Liver (tissue), 9 donors: Measurements from ENCODE around the gene TPRKB. TPM values are rescaled to one million over a fixed set of nuclear protein-coding genes. Genes with fewer than 3 reads are reported as not detected.
"Not testable (repeated sequence)": the region's sequence is repeated elsewhere in the genome, so short reads cannot be mapped to it uniquely, and the experiment has no call there.

Source experiments
- DNase-seq: peaks from one replicate; pipeline ENCODE4 v3.0.0-alpha.2; 2017; ENCODE audit warnings: low spot score
- H3K27ac ChIP-seq, 2 donors: one replicate each; pipeline ENCODE4 v1.7.0; 2013; ENCODE audit warnings: inconsistent platforms in 2 of 2, low read length in 2 of 2, control low read depth in 1 of 2, low read depth in 1 of 2, mild to moderate bottlenecking in 1 of 2
- H3K27me3 ChIP-seq, 4 donors: one replicate each; pipeline versions ENCODE4 v1.6.1 to v1.7.0; 2013; ENCODE audit warnings: low read length in 3 of 4, inconsistent platforms in 1 of 4, mild to moderate bottlenecking in 1 of 4, moderate library complexity in 1 of 4; ENCODE audit not compliant: control insufficient read depth in 4 of 4, insufficient read depth in 4 of 4
- H3K36me3 ChIP-seq, 4 donors: one replicate each; pipeline versions ENCODE4 v1.6.1 to v1.7.0; 2013; ENCODE audit warnings: low read length in 3 of 4, mild to moderate bottlenecking in 3 of 4, low read depth in 1 of 4, moderate library complexity in 1 of 4; ENCODE audit not compliant: control insufficient read depth in 4 of 4, insufficient read depth in 3 of 4
- H3K4me1 ChIP-seq, 4 donors: one replicate each; pipeline versions ENCODE4 v1.6.1 to v1.7.0; 2013; ENCODE audit warnings: low read length in 3 of 4, mild to moderate bottlenecking in 3 of 4, moderate library complexity in 1 of 4; ENCODE audit not compliant: control insufficient read depth in 4 of 4, insufficient read depth in 4 of 4
- H3K4me3 ChIP-seq, 3 donors: one replicate each; pipeline versions ENCODE4 v1.6.1 to v1.7.0; 2013; ENCODE audit warnings: low read length in 3 of 3, control low read depth in 1 of 3, low read depth in 1 of 3, mild to moderate bottlenecking in 1 of 3
- H3K9ac ChIP-seq, 2 donors: one replicate each; pipeline ENCODE4 v1.7.0; 2013; ENCODE audit warnings: low read length in 2 of 2, mild to moderate bottlenecking in 2 of 2, moderate library complexity in 2 of 2, control low read depth in 1 of 2, low read depth in 1 of 2
- H3K9me3 ChIP-seq, 4 donors: one replicate each; pipeline versions ENCODE4 v1.6.1 to v1.7.0; 2013; ENCODE audit warnings: low read length in 3 of 4; ENCODE audit not compliant: control insufficient read depth in 4 of 4
- FOXA2 ChIP-seq: IDR thresholded peaks from 2 replicates; pipeline ENCODE4 v1.6.1; 2016; ENCODE audit warnings: antibody characterized with exemption
- GABPA ChIP-seq, 2 donors: IDR thresholded peaks in 1 of 2; conservative IDR thresholded peaks in 1 of 2; 2 replicates each; pipeline ENCODE4 v1.6.1; 2016; ENCODE audit warnings: antibody characterized with exemption in 2 of 2, mild to moderate bottlenecking in 1 of 2, moderate library complexity in 1 of 2
- HNF4A ChIP-seq, 2 donors: conservative IDR thresholded peaks; 2 replicates each; pipeline ENCODE4 v1.6.1; 2016; ENCODE audit warnings: antibody characterized with exemption in 2 of 2, mild to moderate bottlenecking in 2 of 2
- HNF4G ChIP-seq: IDR thresholded peaks from 2 replicates; pipeline ENCODE4 v1.6.1; 2016; ENCODE audit warnings: antibody characterized with exemption
- JUND ChIP-seq, 2 donors: IDR thresholded peaks; 2 replicates each; pipeline ENCODE4 v1.6.1; 2016; ENCODE audit warnings: antibody characterized with exemption in 2 of 2
- NR2F2 ChIP-seq: IDR thresholded peaks from 2 replicates; pipeline ENCODE4 v1.6.1; 2016; ENCODE audit warnings: antibody characterized with exemption
- RXRA ChIP-seq, 2 donors: IDR thresholded peaks; 2 replicates each; pipeline ENCODE4 v1.6.1; 2017 to 2018; ENCODE audit warnings: antibody characterized with exemption in 2 of 2, mild to moderate bottlenecking in 1 of 2
- SP1 ChIP-seq: IDR thresholded peaks from 2 replicates; pipeline ENCODE4 v1.6.1; 2018; ENCODE audit warnings: antibody characterized with exemption, mild to moderate bottlenecking
- TAF1 ChIP-seq: conservative IDR thresholded peaks from 2 replicates; pipeline ENCODE4 v1.6.1; 2016; ENCODE audit warnings: antibody characterized with exemption, mild to moderate bottlenecking
- YY1 ChIP-seq: IDR thresholded peaks from 2 replicates; pipeline ENCODE4 v1.6.1; 2016; ENCODE audit warnings: antibody characterized with exemption, mild to moderate bottlenecking
- WGBS: extraction: QIAGEN DNeasy Blood & Tissue Kit; methylation state at CpG from one replicate; pipeline ENCODE4 v1.1.7; 2013; 5-methylcytosine and 5-hydroxymethylcytosine counted together
- polyA plus RNA-seq, 2 donors: library from polyadenylated mRNA; stranded (reverse) in 1 of 2; unstranded in 1 of 2; fragments of 200-250 nt in 1 of 2; fragments of >200 nt in 1 of 2; fragmentation: Nextera tagmentation in 1 of 2; extraction: Ambion mirVana in 1 of 2; gene quantifications; one replicate each; pipeline versions ENCODE4 v1.2.1 to v1.2.3, GENCODE V29; 2013 to 2015
- total RNA-seq, 2 donors: library from RNA; depleted of rRNA; stranded (reverse); fragments of >200 nt; gene quantifications; one replicate each; pipeline ENCODE4 v1.2.3, GENCODE V29; 2014
- TF ChIP-seq, protein P1 (sequence below): IDR thresholded peaks from 2 replicates; pipeline ENCODE4 v1.6.1; 2016; ENCODE audit warnings: antibody characterized with exemption
- TF ChIP-seq, protein P2 (sequence below): IDR thresholded peaks from 2 replicates; pipeline ENCODE4 v1.6.1; 2016; ENCODE audit warnings: antibody characterized with exemption
- TF ChIP-seq, protein P3 (sequence below): fragments of 150-350 bp; IDR thresholded peaks from 2 replicates; pipeline ENCODE4 v1.5.1; 2017; ENCODE audit warnings: improper control_type of control experiment, low read depth, low read length; ENCODE audit not compliant: missing input control
- donor health status: healthy.
- donor health status: healthy.
- donor health status: healthy.
- donor health status: healthy.
- donor health status: healthy.

The TPRKB gene
- total and polyA plus RNA-seq, 4 donors = 16.2 to 27.7 (median 17.0) TPM

DNA sequence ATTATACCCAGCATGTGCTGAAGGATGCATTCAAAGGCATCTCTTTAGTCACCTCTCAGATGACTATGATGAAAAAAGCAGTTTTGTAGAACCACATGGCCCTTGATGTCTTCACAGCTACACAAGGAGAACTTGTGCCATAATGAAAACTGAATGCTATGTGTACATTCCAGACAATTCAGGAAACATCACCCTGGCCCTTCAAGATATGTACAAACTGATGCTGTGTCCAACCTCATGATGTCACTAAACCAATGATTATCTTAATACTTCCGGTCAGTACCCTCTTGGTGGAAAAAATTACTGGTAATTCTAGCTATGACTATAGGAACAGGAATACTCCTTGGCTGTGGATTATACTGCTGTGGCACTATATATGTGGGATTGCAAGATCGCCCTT lies 22.8 kb upstream of the TPRKB start:
- no peaks in the 10 kb centered on the region for H3K9me3 ChIP-seq
- peaks cover 4 to 34% (median 20%) of the 10 kb centered on the region in 4 donors for H3K36me3 ChIP-seq
- peaks cover 0 to 8% (median 5%) of the 10 kb centered on the region in 4 donors for H3K4me1 ChIP-seq
- 87% methylated on average over 2 of the region's 2 CpGs for WGBS
- H3K27ac ChIP-seq = no peak overlapping the region
- H3K9ac ChIP-seq = no peak overlapping the region
- no peaks in the 10 kb centered on the region for H3K27me3 ChIP-seq
- H3K4me3 ChIP-seq = no peak overlapping the region
- no peak for TF ChIP-seq YY1
- no peak for TF ChIP-seq JUND (IDR thresholded peaks at IDR 0.05)
- TF ChIP-seq, protein P1, sequence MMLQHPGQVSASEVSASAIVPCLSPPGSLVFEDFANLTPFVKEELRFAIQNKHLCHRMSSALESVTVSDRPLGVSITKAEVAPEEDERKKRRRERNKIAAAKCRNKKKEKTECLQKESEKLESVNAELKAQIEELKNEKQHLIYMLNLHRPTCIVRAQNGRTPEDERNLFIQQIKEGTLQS = no peak
- no peak for TF ChIP-seq SP1
- peak in 1 of 2 donors; percentile 4 for TF ChIP-seq GABPA (IDR thresholded peaks at IDR 0.05 in 1 of 2, conservative IDR thresholded peaks at IDR 0.05 in 1 of 2)
- no peak for TF ChIP-seq TAF1
- TF ChIP-seq RXRA (IDR thresholded peaks at IDR 0.05) = no peak
- no peak for TF ChIP-seq HNF4G
- no peak for TF ChIP-seq FOXA2
- DNase-seq = no peak

DNA sequence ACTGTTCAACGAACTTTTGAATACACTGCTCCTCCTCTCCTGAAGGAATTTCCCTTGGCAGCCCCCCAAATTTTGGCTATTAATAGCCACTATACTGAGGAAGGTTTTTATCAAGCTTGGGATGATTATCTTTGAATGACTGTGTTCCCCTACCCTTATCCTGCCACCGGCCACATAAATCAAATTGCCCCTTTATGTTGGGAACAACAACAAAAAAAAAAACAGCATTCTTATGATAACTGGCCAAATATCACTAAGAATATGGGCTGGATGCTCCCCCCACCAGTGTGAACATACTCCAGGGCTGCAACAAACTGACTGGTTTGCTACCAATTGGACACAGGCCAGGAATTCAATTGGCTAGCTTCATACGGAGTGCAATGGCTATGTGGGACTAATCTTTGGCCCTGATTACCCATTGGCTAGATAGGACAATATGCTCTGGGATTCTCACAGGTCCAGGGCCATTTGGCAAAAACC lies 22.2 kb upstream of the TPRKB start:
- H3K9ac ChIP-seq = no peak overlapping the region
- no peak overlapping the region for H3K4me3 ChIP-seq
- H3K4me1 ChIP-seq = peaks cover 0 to 8% (median 5%) of the 10 kb centered on the region in 4 donors
- no peaks in the 10 kb centered on the region for H3K9me3 ChIP-seq
- no peak overlapping the region for H3K27ac ChIP-seq
- DNase-seq = no peak
- TF ChIP-seq SP1 (peak; percentile 13), JUND (IDR thresholded peaks at IDR 0.05) (no peak), NR2F2 (peak; percentile 57), HNF4A (conservative IDR thresholded peaks at IDR 0.05) (peak in 1 of 2 donors; percentile 51), FOXA2 (no peak)
- TF ChIP-seq, protein P2, sequence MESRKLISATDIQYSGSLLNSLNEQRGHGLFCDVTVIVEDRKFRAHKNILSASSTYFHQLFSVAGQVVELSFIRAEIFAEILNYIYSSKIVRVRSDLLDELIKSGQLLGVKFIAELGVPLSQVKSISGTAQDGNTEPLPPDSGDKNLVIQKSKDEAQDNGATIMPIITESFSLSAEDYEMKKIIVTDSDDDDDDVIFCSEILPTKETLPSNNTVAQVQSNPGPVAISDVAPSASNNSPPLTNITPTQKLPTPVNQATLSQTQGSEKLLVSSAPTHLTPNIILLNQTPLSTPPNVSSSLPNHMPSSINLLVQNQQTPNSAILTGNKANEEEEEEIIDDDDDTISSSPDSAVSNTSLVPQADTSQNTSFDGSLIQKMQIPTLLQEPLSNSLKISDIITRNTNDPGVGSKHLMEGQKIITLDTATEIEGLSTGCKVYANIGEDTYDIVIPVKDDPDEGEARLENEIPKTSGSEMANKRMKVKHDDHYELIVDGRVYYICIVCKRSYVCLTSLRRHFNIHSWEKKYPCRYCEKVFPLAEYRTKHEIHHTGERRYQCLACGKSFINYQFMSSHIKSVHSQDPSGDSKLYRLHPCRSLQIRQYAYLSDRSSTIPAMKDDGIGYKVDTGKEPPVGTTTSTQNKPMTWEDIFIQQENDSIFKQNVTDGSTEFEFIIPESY = no peak
- TF ChIP-seq, protein P3, sequence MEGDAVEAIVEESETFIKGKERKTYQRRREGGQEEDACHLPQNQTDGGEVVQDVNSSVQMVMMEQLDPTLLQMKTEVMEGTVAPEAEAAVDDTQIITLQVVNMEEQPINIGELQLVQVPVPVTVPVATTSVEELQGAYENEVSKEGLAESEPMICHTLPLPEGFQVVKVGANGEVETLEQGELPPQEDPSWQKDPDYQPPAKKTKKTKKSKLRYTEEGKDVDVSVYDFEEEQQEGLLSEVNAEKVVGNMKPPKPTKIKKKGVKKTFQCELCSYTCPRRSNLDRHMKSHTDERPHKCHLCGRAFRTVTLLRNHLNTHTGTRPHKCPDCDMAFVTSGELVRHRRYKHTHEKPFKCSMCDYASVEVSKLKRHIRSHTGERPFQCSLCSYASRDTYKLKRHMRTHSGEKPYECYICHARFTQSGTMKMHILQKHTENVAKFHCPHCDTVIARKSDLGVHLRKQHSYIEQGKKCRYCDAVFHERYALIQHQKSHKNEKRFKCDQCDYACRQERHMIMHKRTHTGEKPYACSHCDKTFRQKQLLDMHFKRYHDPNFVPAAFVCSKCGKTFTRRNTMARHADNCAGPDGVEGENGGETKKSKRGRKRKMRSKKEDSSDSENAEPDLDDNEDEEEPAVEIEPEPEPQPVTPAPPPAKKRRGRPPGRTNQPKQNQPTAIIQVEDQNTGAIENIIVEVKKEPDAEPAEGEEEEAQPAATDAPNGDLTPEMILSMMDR = no peak
- 31% methylated on average over 3 of the region's 3 CpGs for WGBS
- H3K27me3 ChIP-seq = no peaks in the 10 kb centered on the region
- H3K36me3 ChIP-seq = peaks cover 4 to 31% (median 16%) of the 10 kb centered on the region in 4 donors

DNA sequence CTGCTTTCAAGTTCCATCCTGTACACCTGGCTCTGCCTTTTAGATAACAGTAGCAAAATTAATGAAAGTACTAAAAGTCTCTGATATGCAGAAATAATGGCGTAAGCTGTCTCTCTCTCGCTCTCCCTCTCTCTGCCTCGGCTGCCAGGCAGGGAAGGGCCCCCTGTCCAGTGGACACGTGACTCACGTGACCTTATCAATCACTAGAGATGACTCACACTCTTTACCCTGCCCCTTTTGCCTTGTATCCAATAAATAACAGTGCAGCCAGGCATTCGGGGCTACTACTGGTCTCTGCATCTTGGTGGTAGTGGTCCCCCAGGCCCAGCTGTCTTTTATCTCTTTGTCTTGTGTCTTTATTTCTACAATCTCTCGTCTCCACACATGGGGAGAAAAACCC lies 17.2 kb upstream of the TPRKB start:
- H3K36me3 ChIP-seq = peaks cover 0 to 20% (median 8%) of the 10 kb centered on the region in 4 donors
- H3K4me3 ChIP-seq, H3K4me1 ChIP-seq, H3K27ac ChIP-seq, H3K9me3 ChIP-seq, H3K9ac ChIP-seq, DNase-seq, H3K27me3 ChIP-seq: not testable (repeated sequence)
- 97% methylated on average over 7 of the region's 7 CpGs for WGBS
